GM19043 (cell line): ENCODE data around the gene CGNL1.

Source experiments
- ATAC-seq: cut with Tn5 transposase; IDR thresholded peaks from one replicate; pipeline ENCODE4 v1.9.1; 2021; ENCODE audit warnings: low read depth; ENCODE audit not compliant: unreplicated experiment

Gene CGNL1

DNA sequence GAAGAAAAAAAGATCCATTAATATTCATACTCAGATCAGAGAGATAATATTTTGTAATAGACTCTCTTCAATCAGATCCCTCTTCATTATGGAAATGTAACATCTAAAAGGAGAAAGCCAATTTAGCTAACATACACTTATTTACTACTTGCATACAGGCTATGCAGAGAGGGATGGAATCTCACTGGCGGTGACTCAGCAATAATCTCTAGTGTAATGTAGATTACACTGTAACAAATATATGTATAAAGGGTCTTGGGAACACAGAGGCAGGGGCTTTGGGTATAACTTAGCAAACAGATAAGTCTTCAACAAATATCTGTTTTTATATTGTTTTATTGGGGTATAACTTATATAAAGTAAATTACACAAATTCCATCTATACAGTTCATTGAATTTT is 69.6 kb downstream of the CGNL1 start:
- no peak for ATAC-seq

DNA sequence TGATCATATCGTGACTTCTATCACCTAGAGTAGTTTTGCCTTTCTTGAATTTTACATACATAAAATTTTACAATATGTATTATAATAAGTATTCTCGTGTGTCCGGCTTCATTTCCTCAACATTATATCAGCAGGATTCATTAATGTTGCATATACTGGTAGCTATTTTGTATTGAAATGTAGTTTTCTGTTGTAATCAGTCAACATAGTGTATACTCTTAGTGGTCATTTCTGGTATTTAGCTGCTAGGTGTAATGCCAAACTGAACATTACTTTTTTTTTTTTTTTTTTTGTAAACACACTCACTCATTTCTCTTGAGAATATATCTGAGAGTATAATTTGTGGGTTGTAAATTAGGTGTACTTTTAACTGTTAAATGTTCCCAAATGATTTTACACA is 70.1 kb downstream of the CGNL1 start:
- no peak for ATAC-seq

DNA sequence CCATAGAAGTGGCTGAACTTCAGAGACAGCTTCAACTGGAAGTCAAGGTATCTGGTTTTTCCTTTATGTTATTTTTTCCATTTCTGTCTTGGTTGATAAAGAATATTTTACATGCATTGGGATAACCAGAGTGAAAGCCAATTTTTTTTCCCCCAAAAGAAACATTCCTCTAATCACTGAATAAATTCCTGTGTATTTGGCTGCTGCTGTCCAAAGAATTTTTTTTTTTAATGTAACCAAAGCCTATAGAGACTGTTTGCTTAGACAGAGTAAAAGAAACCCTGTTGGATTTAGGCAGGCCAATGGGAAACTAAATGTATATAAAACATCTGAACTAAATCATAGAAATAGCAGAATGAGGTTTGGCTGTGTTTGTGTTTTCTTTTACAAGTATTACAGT is 75.2 kb downstream of the CGNL1 start:
- ATAC-seq: no peak

DNA sequence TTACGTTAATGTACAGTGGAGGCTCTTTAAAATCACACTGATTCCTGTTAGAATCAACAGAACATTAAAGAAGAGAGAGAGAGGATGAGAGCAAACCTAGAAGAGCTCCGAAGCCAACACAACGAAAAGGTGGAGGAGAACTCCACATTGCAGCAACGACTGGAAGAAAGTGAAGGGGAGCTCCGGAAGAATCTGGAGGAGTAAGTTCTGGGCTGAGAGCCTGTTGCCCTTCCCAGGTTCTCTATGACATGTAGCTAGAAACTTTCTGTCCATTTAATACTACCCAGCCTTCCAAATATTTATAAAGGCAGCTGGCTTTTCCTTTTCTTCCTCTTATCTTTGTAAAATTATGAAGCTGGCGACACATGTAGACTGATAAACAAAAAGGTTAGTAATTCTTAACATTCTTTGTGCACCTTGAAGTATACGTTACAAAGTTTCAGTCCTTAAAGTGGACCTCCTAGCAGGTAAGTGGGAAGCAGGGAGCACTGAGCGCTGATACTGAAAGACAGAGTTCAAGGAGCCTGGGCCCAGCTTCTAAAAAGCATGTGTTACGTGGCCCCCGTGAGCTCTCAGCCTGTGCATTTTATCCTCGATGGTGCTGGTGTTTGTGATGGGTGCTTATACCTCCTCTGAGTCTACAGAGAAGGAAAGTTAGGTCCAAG is 75.9 kb downstream of the CGNL1 start:
- no peak for ATAC-seq

DNA sequence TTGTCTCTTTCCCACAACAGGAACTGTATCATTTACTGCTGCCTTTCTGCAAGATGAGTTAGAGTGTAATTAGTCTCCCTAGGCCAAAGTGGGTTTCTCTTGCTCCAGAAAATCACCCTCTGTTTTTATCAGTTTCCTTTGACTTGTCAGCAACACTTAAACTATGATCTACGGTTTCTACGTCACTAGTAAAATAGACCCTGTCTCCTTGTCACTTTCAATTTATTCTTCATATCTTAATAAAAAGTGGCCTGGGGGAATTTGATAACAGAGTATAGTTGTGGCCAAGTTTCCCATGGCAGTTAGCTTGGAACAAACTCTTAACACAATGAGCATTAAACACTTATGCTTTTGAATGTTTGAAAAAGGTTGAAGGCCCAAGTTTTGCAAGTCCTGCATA is 79.6 kb downstream of the CGNL1 start:
- no peak for ATAC-seq

DNA sequence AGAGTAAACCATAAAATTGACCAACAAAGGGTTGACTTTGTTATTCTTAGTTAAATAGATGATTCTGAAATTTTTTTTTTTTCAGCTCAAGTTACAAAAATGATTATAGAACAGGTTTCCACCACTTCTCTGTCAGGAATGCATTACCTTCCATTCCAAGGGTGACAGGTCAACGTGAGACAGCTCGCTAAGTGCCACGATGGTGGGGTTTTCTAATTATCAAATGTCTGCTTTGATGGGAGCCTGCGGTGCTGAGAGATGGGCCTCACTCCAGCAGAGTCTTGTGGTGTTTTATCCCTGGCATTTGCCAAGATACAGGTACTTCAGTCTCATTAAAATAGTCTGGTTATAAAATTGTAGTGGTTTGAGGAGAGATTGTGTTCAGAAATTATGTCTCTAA is 80.3 kb downstream of the CGNL1 start:
- no peak for ATAC-seq

DNA sequence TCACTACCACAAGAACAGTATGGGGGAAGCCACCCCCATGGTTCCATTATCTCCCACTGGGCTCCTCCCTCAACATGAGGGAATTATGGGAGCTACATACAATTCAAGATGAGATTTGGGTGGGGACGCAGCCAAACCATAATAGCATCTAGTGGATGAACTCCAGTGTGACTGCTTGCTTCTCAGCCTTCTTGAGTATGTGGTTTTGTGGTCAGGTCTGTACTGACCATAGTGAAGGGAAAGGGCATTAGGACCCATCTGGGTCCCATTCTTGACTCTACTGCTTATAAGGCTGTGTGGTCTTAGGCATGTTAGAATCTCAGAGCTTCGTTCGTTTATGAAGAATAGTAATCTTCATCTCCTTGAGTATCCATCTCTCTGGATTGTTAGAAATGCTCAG is 81.4 kb downstream of the CGNL1 start:
- ATAC-seq: no peak

DNA sequence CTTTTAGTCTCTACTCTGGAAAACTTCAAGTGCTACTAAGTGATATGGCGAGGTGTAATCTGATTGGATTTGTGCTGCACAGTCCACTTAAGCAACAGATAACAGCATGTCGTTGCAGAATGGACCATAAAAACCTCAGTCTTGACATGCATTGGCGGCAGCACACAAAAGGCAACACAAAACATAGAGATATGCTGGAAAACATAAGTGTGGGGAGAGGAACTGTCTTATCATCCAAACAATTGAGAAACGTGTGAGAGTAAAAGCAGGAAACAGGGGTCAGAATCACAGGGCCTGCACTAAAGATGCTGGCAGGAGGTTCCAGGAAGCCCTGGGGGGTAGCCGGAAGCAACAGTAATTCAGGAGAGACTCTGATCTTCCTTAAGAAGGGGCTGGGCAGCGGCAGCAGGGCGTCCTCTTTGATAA is 82.1 kb downstream of the CGNL1 start:
- no peak for ATAC-seq

DNA sequence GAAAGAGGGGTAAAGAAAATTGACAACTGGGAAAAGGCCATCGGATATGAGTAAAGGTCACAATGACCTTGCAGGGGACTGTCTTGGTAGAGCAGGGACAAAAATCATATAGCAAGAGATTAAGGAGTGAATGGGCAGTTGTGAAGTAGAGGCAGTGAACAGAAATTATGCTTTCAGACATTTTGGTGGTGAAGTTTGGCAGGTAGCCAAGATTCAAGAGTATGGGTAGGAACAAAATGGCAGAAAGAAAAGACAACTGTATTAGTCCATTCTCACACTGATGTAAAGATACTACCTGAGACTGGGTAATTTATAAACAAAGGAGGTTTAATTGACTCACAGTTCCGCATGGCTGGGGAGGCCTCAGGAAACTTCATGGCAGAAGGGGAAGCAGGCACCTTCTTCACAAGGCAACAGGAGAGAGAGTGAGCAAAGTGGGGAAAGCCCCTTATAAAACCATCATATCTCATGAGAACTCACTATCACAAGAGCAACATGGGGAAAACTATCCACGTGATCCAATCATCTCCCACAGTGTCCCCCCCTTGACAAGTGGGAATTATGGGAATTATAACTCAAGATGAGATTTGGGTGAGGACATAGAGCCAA is 84.0 kb downstream of the CGNL1 start:
- ATAC-seq: no peak

DNA sequence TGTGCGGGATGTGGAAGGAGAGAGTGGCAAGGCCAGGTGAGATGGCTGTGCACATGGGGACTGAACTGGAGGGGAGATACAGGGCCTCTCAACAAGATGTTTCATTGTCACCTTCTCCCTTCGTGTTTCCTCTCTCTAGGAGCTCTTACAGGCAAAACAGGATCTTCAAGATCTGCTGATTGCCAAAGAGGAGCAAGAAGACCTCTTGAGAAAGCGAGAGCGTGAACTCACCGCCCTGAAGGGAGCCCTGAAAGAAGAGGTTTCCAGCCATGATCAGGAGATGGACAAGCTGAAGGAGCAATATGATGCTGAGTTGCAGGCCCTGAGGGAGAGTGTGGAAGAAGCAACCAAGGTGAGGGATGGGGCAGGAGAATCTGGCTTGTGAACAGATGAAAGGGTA is 85.2 kb downstream of the CGNL1 start:
- ATAC-seq: no peak

DNA sequence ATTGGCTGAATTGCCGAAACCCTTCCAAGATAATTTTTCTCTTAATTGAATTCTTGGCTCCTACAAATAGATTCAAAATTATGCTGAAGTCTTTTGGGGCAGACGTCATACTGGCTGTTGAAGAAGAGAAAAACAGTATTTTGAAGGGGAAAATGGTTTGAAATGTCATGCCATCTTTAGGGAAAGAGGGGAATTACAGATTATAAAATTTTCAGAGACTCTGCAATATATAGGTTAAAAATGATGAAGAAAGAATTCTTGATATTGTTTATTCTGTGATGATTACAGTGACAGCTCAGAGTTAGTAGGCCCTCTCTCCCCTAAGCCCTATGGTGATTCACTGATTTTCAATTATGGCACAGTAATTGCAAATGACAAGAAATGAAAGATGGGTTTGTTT is 86.1 kb downstream of the CGNL1 start:
- ATAC-seq: no peak

DNA sequence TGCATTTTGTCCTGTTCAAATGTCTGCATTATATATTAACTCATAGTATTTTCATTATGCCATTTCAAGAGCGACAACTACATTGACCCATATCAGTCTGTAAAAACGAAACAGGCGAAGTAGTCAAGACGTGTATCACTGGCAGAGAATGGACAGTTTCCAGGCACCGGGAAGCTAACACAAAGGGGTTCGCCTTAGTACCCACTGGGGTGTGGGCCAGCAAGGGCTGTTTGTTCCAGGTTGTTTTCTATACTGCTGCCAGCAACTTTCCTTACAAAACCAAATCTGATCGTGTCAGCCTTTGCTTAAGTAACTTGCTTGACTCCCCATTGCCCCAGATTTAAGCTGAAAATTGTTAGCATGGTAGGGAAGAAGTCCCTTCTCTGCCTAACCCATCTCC is 87.1 kb downstream of the CGNL1 start:
- no peak for ATAC-seq

DNA sequence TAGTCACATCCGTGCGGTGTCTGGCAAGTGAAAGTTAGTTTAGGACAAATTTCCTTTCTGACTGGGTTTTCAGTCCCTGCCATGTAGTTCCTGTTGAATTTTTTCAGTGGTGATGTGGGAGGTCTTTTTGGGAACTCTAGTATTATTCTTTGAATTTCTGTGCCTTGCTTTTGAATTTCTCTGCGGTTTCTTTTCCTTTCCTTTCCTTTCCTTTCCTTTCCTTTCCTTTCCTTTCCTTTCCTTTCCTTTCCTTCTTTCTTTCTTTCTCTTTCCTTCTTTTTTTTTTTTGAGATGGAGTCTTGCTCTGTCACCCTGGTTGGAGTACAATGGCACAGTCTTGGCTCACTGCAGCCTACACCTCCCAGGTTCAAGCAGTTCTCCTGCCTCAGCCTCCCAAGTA is 88.2 kb downstream of the CGNL1 start:
- no peak for ATAC-seq

DNA sequence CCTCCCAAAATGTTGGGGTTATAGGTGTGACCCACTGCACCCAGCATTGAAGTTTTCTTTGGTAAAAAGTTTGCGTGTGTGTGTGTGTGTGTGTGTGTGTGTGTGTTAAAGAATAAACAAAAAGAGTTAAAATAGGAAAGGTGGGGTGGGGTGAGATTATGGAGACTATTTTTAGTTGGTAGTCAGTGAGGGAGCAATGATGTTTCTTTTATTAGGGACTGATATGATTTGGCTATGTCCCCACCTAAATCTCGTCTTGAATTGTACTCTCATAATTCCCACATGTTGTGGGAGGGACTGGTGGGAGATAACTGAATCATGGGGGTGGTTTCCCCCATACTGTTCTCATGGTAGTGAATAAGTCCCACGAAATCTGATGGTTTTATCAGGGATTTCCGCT is 92.2 kb downstream of the CGNL1 start:
- no peak for ATAC-seq

DNA sequence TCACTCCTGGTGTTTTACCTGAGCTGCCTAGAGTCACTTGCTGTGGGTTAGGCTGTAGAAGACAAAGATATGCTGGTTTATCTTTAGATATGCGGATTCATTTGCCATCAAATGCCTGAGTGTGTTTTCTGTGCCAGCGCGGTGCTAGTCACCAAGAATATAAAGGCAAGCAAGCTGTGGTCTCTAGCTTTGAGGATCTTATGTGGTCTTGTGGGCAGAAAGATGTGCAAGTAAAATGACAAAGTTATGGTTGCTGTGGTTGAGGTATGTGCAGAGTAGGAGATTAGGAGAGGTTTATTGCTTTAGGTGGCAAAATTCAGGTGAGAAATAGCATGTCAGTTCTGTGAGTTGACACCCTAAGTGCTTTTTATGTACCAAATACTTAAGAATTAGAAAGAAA is 94.2 kb downstream of the CGNL1 start:
- ATAC-seq: no peak

DNA sequence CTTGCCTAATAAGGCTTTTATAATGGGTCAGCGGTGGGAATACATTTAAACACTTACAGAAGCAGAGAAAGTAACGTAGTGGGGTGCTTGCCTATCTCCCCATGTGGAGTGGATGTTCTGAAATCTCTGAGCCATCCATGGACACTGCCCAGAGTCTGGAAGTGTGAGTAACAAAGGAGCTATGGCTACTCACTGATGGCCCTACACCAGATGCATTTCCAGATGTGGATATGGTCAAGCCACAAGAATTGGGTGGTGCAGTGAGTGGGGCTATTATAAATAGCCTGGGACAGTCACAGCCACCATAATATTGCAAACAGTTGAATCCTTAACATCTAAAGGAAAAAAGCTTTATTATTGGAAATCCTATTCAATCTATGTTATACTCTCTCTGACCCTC is 96.6 kb downstream of the CGNL1 start:
- ATAC-seq: no peak

DNA sequence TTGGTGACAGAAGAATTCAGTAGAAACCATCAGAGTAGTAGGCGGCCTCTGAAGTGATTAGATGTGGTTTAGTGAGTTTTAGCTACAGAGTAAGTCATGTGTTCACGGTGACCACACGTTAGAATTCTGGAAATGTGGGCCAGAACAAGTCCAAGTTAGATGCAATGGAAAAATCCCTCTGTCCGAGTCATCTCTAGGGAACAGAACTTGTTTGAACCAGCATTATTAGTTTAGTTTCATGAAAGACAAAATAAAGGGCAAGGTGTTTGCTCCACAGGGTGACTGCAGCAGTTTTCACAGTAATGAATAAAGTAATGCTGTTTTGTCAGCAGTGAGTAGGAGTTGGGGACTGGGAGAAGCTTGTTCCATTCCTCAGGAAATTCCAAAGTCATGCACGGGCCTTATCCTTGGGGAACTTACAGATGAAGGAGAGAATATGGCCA is 100.2 kb downstream of the CGNL1 start:
- no peak for ATAC-seq

DNA sequence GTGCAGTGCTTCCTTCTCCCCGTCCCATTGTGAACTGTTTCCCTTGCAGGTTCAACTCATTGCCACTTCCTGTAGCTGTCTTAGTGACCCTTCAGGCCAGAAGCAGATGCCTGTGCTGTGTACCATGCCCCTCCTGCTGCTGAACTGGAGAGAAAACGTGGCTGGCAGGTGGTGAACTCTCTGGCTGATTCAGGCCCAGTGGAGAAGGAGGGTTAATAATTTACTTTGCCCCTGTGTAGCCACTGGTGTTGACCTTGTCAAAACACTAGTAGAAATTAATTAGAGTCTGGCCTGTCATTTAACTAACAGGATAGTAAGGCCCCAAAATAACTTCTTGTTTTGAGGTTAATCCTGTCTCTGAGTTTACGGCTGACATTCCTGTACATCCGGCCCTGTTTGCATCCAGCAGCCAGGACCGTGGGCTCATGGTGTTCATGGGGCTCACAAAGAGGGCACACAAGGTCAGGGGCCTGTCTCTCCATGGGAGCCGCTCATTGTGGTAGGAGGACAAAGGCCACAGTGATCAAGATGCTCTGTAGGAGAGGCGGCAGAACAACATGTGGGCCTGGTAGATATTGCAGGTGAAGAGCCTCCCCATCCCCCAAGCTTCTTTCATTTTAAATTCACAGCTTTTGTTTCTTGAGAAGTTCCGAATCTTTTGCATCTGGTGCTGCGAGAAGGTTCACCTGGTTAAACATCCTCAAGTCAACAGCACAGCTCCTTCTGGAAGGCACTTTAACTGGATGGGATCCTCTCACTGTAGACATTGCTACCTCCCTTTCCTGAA is 101.6 kb downstream of the CGNL1 start:
- ATAC-seq: peak; percentile 77

DNA sequence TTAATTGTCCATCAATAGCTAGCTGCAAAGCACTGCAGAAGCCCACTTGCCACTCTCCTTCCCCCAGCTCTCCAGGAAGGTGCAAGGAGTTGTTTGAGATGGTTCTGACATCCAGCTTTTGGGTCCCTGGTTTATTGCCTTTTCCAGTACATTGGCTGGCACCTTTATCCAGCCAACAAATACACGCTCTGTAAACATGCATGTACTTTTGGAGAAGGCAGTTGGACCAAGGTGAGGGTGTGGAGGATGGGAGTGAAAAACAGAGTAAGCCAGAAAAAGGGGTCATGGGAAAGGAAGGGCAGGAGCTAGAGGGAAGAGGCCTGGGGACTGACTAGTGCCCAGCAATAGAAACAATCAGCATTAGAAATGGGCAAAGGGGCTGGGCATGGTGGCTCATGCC is 102.7 kb downstream of the CGNL1 start:
- ATAC-seq: no peak

DNA sequence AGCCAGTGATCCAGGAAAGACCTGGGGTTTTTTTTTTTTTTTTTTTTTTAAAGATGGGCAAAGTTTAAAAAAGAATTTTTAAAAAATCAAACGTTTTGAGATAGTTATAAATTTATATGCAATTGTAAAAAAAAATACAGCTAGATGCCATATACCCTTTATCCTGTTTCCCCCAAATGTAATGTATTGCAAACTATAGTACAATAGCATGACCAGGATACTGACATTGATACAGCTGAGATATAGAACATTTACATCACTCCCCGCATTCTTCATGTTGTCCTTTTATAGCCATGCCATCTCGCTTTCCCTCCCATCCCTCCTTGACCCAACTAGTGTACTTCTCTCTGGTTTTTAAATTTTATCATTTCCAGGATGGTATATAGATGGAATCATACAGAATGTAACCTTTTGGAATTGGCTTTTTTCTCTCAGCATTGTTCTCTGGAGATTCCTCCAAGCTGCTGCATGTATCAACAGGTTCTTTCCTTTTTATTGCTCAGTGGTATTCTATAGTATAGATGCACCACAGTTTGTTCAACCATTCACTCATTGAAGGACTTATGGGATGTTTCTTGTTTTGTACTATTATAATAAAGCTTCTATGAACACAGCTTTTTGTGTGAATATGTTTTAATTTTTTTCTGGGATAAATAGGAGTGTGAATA is 104.9 kb downstream of the CGNL1 start:
- ATAC-seq: no peak

DNA sequence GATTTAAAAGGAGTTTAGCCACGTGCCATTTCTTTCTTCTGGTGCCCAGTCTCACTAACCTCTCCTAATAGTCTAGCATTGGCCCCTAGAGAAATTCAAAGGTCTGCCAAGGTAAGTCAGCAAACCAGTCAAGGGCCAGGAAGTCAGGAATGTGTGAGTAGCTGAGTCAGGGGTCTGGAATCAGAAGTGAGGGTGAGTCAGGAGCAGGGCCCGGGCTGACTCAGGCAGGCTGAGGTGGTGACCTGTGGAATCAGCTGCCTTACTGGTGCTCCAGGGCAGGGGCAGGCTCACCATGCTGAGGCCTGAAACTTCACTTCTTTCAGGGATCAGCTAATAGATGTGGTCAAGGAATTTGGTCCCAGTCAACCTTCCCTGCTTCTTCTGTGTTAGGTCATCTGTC is 109.6 kb downstream of the CGNL1 start:
- no peak for ATAC-seq
